GM21423 (cell line): Measurements from ENCODE around the gene GNGT2.
"Not testable (repeated sequence)": the region's sequence is repeated elsewhere in the genome, so short reads cannot be mapped to it uniquely, and the experiment has no call there.

Experiments
- ATAC-seq: cut with Tn5 transposase; IDR thresholded peaks from one replicate; pipeline ENCODE4 v1.9.1; 2021; ENCODE audit warnings: mild to moderate bottlenecking, moderate library complexity; ENCODE audit not compliant: unreplicated experiment

The GNGT2 gene

DNA sequence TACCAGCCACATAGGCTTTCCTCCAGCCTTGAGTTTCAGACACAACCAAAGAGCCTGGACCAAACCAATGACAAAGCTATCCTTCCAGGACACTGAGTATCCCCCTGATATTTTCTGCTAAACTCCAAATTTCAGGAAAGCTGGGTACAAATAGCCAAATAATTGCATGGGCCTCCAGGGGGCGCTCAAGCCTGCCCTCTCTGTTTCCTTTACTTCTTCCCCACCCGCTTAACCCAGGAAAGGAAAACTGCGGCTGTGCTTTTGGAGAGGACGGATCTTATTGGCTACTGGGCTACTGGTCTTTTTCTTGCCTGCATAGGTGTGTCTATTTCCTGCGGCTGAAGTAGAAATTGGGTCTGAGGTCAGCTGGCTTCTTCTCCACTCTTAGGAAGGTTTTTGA, 30.1 kb downstream of the GNGT2 start:
- no peak for ATAC-seq

DNA sequence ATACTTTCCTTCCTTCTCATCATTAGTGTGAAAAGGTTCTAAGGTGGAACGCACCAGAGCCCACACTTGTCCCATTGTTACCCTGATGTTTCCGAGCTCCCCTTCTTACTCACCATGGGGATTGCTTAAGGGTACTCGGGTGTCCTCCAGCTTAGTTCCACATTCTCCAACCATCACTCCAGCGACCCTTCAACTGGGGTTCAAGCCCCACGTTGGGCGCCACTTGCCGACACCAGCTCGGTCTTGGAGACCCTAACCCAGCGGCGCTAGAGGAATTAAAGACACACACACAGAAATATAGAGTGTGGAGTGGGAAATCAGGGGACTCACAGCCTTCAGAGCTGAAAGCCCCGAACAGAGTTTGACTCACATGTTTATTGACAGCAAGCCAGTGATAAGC, 34.4 kb downstream of the GNGT2 start:
- not testable (repeated sequence) for ATAC-seq

DNA sequence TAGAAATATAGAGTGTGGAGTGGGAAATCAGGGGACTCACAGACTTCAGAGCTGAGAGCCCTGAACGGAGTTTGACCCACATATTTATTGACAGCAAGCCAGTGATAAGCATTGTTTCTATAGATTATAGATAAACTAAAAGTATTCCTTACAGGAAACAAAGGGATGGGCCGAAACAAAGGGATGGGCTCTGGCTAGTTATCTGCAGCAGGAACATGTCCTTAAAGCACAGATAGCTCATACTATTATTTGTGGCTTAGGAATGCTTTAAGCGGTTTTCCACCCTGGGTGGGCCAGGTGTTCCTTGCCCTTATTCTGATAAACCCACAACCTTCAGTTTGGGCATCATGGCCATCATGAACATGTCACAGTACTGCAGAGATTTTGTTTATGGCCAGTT, 39.7 kb downstream of the GNGT2 start:
- ATAC-seq = not testable (repeated sequence)

- ATAC-seq = no peak
Observed at GRCh38 chr17:49170216-49170615, 40.2 kb downstream of the GNGT2 start.

DNA sequence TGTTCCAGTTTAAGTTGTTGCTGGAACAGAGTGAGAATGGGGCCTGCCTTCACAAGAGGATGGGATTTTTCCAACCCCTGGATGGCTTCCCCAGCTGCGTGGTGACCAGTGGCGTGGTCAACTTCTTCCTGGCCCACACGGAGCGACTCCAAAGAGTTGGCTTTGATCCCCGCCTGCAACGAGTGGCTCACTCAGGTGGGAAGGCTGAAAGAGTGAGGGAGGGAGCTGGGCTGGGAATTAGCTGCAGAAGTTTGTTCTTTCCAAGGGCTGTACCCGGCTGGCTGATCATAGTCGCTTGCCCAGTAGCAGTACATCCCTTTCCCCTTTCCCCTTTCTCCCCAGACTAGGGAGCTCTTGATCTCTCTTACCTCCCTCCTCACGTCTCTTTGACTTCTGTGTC, 41.7 kb downstream of the GNGT2 start:
- no peak for ATAC-seq

DNA sequence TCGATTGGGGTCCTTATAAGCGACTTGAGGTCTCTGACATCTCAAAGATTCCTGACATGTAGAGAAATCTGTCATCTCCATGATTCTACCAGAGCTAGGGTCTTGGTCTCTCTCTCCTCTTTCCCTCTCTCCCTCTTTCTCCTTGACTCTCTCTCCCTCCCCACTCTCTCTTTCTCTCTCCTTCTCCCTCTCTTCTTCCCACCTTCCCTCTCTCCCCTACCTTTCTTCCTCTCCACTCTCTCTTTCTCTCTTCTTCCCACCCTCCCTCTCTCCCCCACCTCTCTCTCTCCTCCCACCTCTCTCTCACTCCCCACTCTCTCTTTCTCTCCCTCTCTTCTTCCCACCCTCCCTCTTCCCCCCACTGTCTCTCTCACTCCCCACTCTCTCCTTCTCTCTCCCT, 45.2 kb downstream of the GNGT2 start:
- ATAC-seq = no peak

- no peak for ATAC-seq
Observed at GRCh38 chr17:49162866-49163265, 47.5 kb downstream of the GNGT2 start.

GRCh38 chr17:49157784-49158183, 52.6 kb downstream of the GNGT2 start:
- ATAC-seq = no peak

DNA sequence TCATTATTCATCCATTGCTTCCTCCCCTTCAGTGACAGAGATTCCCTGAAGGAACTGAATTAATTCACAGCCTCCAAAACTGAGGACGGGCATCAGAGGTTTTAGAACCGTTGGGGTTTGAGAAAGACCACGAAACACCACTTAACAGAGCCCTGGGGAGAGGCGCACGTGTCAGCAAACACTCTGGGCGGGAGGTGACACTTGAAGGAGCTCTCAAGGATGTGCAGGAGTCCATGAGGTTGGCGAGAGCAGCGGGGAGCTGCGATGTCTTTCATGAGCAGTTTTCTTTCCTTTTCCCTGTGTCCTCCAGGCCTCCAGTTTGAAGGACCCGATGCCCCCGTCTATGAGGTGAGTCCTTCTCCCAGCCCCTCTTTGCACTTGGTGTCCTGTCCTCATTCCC, 54.1 kb downstream of the GNGT2 start:
- ATAC-seq = no peak
